Endothelial cell of umbilical vein (primary cell): Measurements from ENCODE around the gene CELA3B. TPM values are rescaled to one million over a fixed set of nuclear protein-coding genes. Genes with fewer than 3 reads are reported as not detected.
"Not testable (repeated sequence)": the region's sequence is repeated elsewhere in the genome, so short reads cannot be mapped to it uniquely, and the experiment has no call there.

Experiments used
- BruUV-seq: library from RNA; stranded (reverse); fragments of 400-500 nt; replicated peaks from 2 replicates; lab custom pipeline; 2021; lab: Mats Ljungman, UMichigan
- CTCF ChIA-PET: fragments of 300-600, 350-600 bp; sonication (Branson Sonifier 250); formaldehyde crosslinking; loops from one replicate; lab custom pipeline; 2021; ENCODE audit warnings: antibody characterized with exemption, inconsistent platforms; lab: Charles Lee
- POLR2A ChIA-PET: fragments of 300-600, 350-600 bp; sonication (Branson Sonifier 250); formaldehyde crosslinking; loops from one replicate; lab custom pipeline; 2021; ENCODE audit warnings: antibody characterized with exemption, inconsistent platforms; lab: Charles Lee
- DNase-seq: peaks from one replicate; pipeline ENCODE4 v3.0.0-alpha.2; 2011; ENCODE audit warnings: low read depth, low spot score
- FAIRE-seq: peaks from 2 replicates; lab custom pipeline; 2011; peaks lifted over from hg19 to GRCh38; lab: Jason Lieb, UNC
- H2AFZ ChIP-seq: 2 replicates; pipeline ENCODE4 v1.6.0; 2012; ENCODE audit warnings: low read depth, low read length, control low read depth, inconsistent platforms
- H3K27ac ChIP-seq: 2 replicates; pipeline ENCODE4 v1.5.1; 2011; ENCODE audit warnings: low read depth, mild to moderate bottlenecking, control low read depth, low read length, moderate library complexity; ENCODE audit not compliant: insufficient read depth
- H3K27me3 ChIP-seq, 2 experiments: 2 replicates each; pipeline versions ENCODE4 v1.6.0 to v1.6.1; 2011; ENCODE audit warnings: low read length in 2 of 2, mixed read lengths in 1 of 2; ENCODE audit not compliant: control insufficient read depth in 2 of 2, insufficient read depth in 2 of 2
- H3K36me3 ChIP-seq, 2 experiments: 2 replicates in 1 of 2; 3 replicates in 1 of 2; pipeline ENCODE4 v1.5.1; 2011; ENCODE audit warnings: low read length in 2 of 2, mild to moderate bottlenecking in 1 of 2, moderate library complexity in 1 of 2; ENCODE audit not compliant: control insufficient read depth in 2 of 2, insufficient read depth in 2 of 2; ENCODE audit errors: extremely low read depth in 1 of 2
- H3K4me1 ChIP-seq: 3 replicates; pipeline ENCODE4 v1.5.1; 2011; ENCODE audit warnings: mild to moderate bottlenecking, low read length; ENCODE audit not compliant: control insufficient read depth, insufficient read depth; ENCODE audit errors: extremely low read depth
- H3K4me2 ChIP-seq: 2 replicates; pipeline ENCODE4 v1.6.1; 2011; ENCODE audit warnings: low read length, control low read depth, mixed read lengths; ENCODE audit not compliant: insufficient read depth
- H3K4me3 ChIP-seq, 3 experiments: fragments of 200-600 bp in 1 of 3; sonication (generic), shearing (Covaris generic) in 1 of 3; replicated peaks in 1 of 3; 2 replicates each; pipeline ENCODE4 v1.5.1; 2011 to 2016; ENCODE audit warnings: control low read depth in 3 of 3, low read length in 3 of 3, mild to moderate bottlenecking in 2 of 3, inconsistent platforms in 1 of 3, low read depth in 1 of 3, moderate library complexity in 1 of 3; ENCODE audit not compliant: insufficient read depth in 1 of 3
- H3K79me2 ChIP-seq: 2 replicates; pipeline ENCODE4 v1.6.0; 2012; ENCODE audit warnings: low read length, inconsistent platforms; ENCODE audit not compliant: control insufficient read depth, insufficient read depth
- H3K9ac ChIP-seq: replicated peaks from 2 replicates; pipeline ENCODE3; 2011; ENCODE audit warnings: low read length, control low read depth; ENCODE audit not compliant: insufficient read depth; ENCODE audit errors: extremely low read depth
- H3K9me1 ChIP-seq: replicated peaks from 3 replicates; pipeline ENCODE4 v1.6.0; 2011; ENCODE audit warnings: mild to moderate bottlenecking, low read length; ENCODE audit not compliant: control insufficient read depth, insufficient read depth; ENCODE audit errors: extremely low read depth
- H3K9me3 ChIP-seq: replicated peaks from 2 replicates; pipeline ENCODE4 v1.5.1; 2012; ENCODE audit warnings: low read length, inconsistent platforms; ENCODE audit not compliant: control insufficient read depth, insufficient read depth
- H4K20me1 ChIP-seq: replicated peaks from 2 replicates; pipeline ENCODE3; 2011; ENCODE audit warnings: mild to moderate bottlenecking, low read length; ENCODE audit not compliant: control insufficient read depth, insufficient read depth; ENCODE audit errors: extremely low read depth
- GATA2 ChIP-seq: IDR thresholded peaks from 2 replicates; pipeline ENCODE4 v1.7.0; 2011; ENCODE audit warnings: low read depth, mild to moderate bottlenecking, moderate library complexity, mixed read lengths, low read length; ENCODE audit not compliant: insufficient read length, insufficient read depth
- POLR2AphosphoS5 ChIP-seq: IDR thresholded peaks from 2 replicates; pipeline ENCODE4 v1.6.1; 2012; ENCODE audit warnings: low read depth, mild to moderate bottlenecking, control low read depth, low read length, moderate library complexity; ENCODE audit not compliant: insufficient read depth
- dilution Hi-C: fragments of 300-500 bp; cut with MboI; formaldehyde crosslinking; loops from one replicate; pipeline ENCODE4 v1.15.0; 2019; ENCODE audit warnings: low sequenced_read_pairs; ENCODE audit not compliant: extremely low pct_ligation_motif_present
- intact Hi-C: fragments of 100-400 bp; cut with micrococcal nuclease; formaldehyde crosslinking; loops from one replicate; pipeline ENCODE4 v1.10.0; 2022
- polyA plus RNA-seq, 4 experiments: library from polyadenylated mRNA; depleted of rRNA in 3 of 4; stranded (reverse) in 3 of 4; unstranded in 1 of 4; fragments of >200 nt; gene quantifications; 2 replicates each; pipeline versions ENCODE4 v1.2.1 to v1.2.3, GENCODE V29; 2011 to 2012; ENCODE audit warnings: missing spikeins in 1 of 4
- total RNA-seq: library from RNA; stranded (reverse); gene quantifications from 2 replicates; pipeline ENCODE4 v1.2.3, GENCODE V29; 2021

The CELA3B gene
- total and polyA plus RNA-seq, 2 donors (not counting 3 experiments of a cell fraction or from before 2014, with no cell fraction given) = 0.32 TPM; not detected in 1

DNA sequence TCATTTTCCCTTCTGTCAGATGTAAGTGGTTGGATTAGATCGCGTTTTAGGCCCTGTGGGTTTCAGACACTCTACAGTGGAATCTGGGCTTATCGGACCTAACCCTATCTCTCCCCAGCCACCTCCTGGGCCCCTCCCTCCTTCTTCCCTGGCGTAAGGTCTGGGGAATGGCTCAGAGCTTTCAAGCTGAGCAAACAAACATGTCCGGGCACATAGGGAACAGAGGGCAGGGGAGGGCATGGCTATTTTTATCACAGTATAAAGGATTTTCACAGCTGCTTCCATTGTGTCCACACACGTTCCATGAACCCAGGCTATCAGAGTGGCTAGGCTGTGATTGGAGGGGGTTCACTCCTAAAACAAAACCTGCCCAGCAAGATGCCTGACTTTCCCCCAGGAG is 2.1 kb upstream of the CELA3B start:
- H3K9me3 ChIP-seq, CTCF ChIA-PET, FAIRE-seq, POLR2A ChIA-PET, H2AFZ ChIP-seq, H4K20me1 ChIP-seq, H3K27me3 ChIP-seq, H3K36me3 ChIP-seq, BruUV-seq, H3K9me1 ChIP-seq, H3K4me3 ChIP-seq, dilution Hi-C loops, H3K79me2 ChIP-seq: not testable (repeated sequence)
- intact Hi-C loops = loop anchor here (2.0 to 5.0 kb wide), 2 partner anchors 53 to 64 kb away; no protein-coding TSS in a partner anchor
- H3K27ac ChIP-seq = peak overlapping the region; percentile 96
- peaks cover 26% of the 10 kb centered on the region for H3K4me1 ChIP-seq
- peak overlapping the region; percentile 4 for H3K4me2 ChIP-seq
- peak overlapping the region; percentile 31 for H3K9ac ChIP-seq
- peak; percentile 67 for TF ChIP-seq POLR2AphosphoS5
- peak; percentile 71 for TF ChIP-seq GATA2
- DNase-seq = peak; percentile 97

- intact Hi-C loops = loop anchor here (2.0 kb wide), 1 partner anchor 64 kb away; no protein-coding TSS in a partner anchor
- CTCF ChIA-PET, H3K27me3 ChIP-seq, H3K4me3 ChIP-seq, H3K79me2 ChIP-seq, H3K9me3 ChIP-seq, H4K20me1 ChIP-seq, H3K9me1 ChIP-seq, dilution Hi-C loops, POLR2A ChIA-PET, H3K4me2 ChIP-seq, H3K36me3 ChIP-seq, H3K9ac ChIP-seq, H2AFZ ChIP-seq, DNase-seq: not testable (repeated sequence)
- Histone ChIP-seq H3K27ac (peak overlapping the region; percentile 96), H3K4me1 (peaks cover 26% of the 10 kb centered on the region)
- peak; percentile 21 for FAIRE-seq
- TSS peak; percentile 71 for BruUV-seq
Measured at GRCh38 chr1:21975296-21975695, 1.5 kb upstream of the CELA3B start.

DNA sequence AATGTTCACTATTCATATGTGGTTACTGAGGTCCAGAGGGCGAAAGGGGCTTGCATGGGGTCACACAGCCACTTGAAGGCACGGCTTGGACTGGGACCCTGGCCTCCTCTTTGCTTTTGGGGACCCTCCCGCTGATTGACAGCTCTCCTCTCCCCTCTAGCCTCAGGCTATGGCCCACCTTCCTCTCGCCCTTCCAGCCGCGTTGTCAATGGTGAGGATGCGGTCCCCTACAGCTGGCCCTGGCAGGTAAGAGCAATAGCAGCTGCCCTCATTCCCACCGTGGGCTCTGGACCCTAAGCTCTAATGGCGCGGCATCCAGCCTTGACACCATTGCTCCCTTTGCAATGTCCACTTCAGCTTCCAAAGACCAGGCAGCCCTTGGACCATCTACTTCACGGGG is 1.4 kb downstream of the CELA3B start:
- BruUV-seq, H3K4me2 ChIP-seq, dilution Hi-C loops, H3K27ac ChIP-seq, H3K9ac ChIP-seq, H2AFZ ChIP-seq, intact Hi-C loops, H3K27me3 ChIP-seq, H3K36me3 ChIP-seq, POLR2A ChIA-PET, DNase-seq, H4K20me1 ChIP-seq, H3K4me3 ChIP-seq, H3K9me1 ChIP-seq, H3K79me2 ChIP-seq, H3K9me3 ChIP-seq, CTCF ChIA-PET: not testable (repeated sequence)
- H3K4me1 ChIP-seq = peaks cover 14% of the 10 kb centered on the region
- FAIRE-seq = peak; percentile 8

GRCh38 chr1:21980515-21981220 is 3.8 kb downstream of the CELA3B start:
- H3K4me3 ChIP-seq, H3K27me3 ChIP-seq, POLR2A ChIA-PET, BruUV-seq, H2AFZ ChIP-seq, DNase-seq, H3K36me3 ChIP-seq, H3K4me2 ChIP-seq, intact Hi-C loops, dilution Hi-C loops, H3K27ac ChIP-seq, H3K9ac ChIP-seq, H3K9me3 ChIP-seq, H4K20me1 ChIP-seq, H3K79me2 ChIP-seq, H3K4me1 ChIP-seq, H3K9me1 ChIP-seq: not testable (repeated sequence)
- FAIRE-seq = peak; percentile 99
- CTCF ChIA-PET = interaction anchor here (0.5 kb wide), 1 partner anchor 518 kb away, joined by 3 read pairs; no protein-coding TSS in a partner anchor
